GM12878 (cell line): ENCODE measurements around the gene KAT2B. TPM values are rescaled to one million over a fixed set of nuclear protein-coding genes. Genes with fewer than 3 reads are reported as not detected.

ENCODE experiments used
- BMI1 ChIP-seq: fragments of 450-650 bp; IDR thresholded peaks from 2 replicates; pipeline ENCODE4 v1.6.1; 2016; ENCODE audit warnings: mild to moderate bottlenecking, moderate library complexity, borderline replicate concordance
- ELK1 ChIP-seq: IDR thresholded peaks from 2 replicates; pipeline ENCODE4 v1.6.1; 2012; ENCODE audit warnings: low read depth, low read length, improper control_type of control experiment
- FOS ChIP-seq: IDR thresholded peaks from 3 replicates; pipeline ENCODE4 v1.6.1; 2011; ENCODE audit warnings: borderline replicate concordance; ENCODE audit not compliant: insufficient read length; ENCODE audit errors: extremely low read depth
- GATAD2B ChIP-seq: fragments of 450-650 bp; conservative IDR thresholded peaks from 2 replicates; pipeline ENCODE4 v1.6.1; 2017; ENCODE audit warnings: low read depth, mild to moderate bottlenecking, moderate library complexity
- IKZF2 ChIP-seq, 2 experiments: fragments of 450-650 bp; IDR thresholded peaks; 2 replicates each; pipeline ENCODE4 v1.6.1; 2017; ENCODE audit warnings: mild to moderate bottlenecking in 2 of 2, moderate library complexity in 2 of 2
- KAT2A ChIP-seq: conservative IDR thresholded peaks from 2 replicates; pipeline ENCODE4 v1.6.1; 2011; ENCODE audit warnings: low read depth, low read length; ENCODE audit not compliant: control insufficient read depth
- RAD21 ChIP-seq: IDR thresholded peaks from 2 replicates; pipeline ENCODE4 v1.6.1; 2011; ENCODE audit warnings: mild to moderate bottlenecking, low read depth, low read length, moderate library complexity; ENCODE audit not compliant: insufficient read depth
- RAD51 ChIP-seq: fragments of 450-650 bp; IDR thresholded peaks from 2 replicates; pipeline ENCODE4 v1.6.1; 2016; ENCODE audit warnings: moderate library complexity, mild to moderate bottlenecking, inconsistent platforms
- RELA ChIP-seq: fragments of 450-650 bp; IDR thresholded peaks from 2 replicates; pipeline ENCODE4 v1.8.0; 2014; ENCODE audit warnings: borderline replicate concordance; ENCODE audit not compliant: partially characterized antibody
- SIN3A ChIP-seq: IDR thresholded peaks from 2 replicates; pipeline ENCODE4 v1.6.1; 2012; ENCODE audit warnings: low read depth, low read length, improper control_type of control experiment
- SMC3 ChIP-seq: IDR thresholded peaks from 2 replicates; pipeline ENCODE4 v1.6.1; 2011; ENCODE audit warnings: low read length, improper control_type of control experiment, borderline replicate concordance
- SUPT20H ChIP-seq: IDR thresholded peaks from 2 replicates; pipeline ENCODE4 v1.6.1; 2011; ENCODE audit warnings: low read depth, mild to moderate bottlenecking, low read length, moderate library complexity, borderline replicate concordance; ENCODE audit not compliant: control insufficient read depth
- TCF3 ChIP-seq: IDR thresholded peaks from 2 replicates; pipeline ENCODE4 v1.6.1; 2012; ENCODE audit warnings: low read depth, mild to moderate bottlenecking, low read length, borderline replicate concordance; ENCODE audit not compliant: insufficient read depth
- ZNF592 ChIP-seq: fragments of 450-650 bp; IDR thresholded peaks from 2 replicates; pipeline ENCODE4 v1.6.1; 2017; ENCODE audit warnings: mild to moderate bottlenecking, moderate library complexity
- polyA plus RNA-seq, 11 experiments: library from polyadenylated mRNA; depleted of rRNA in 4 of 11; unstranded in 6 of 11; stranded (reverse) in 5 of 11; fragments of >200 nt; fragmentation: Nextera tagmentation in 4 of 11; fragmentation: Illumina TruSeq in 1 of 11; extraction: Ambion mirVana in 4 of 11; extraction: Trizol in 1 of 11; gene quantifications; 1 replicate in 1 of 11; 2 replicates in 10 of 11; pipeline versions ENCODE4 v1.2.1 to v1.2.3, GENCODE V29; 2011 to 2016; ENCODE audit warnings: inconsistent platforms in 2 of 11, missing spikeins in 2 of 11, low read depth in 1 of 11
- total RNA-seq, 4 experiments: library from RNA; depleted of rRNA in 3 of 4; stranded (reverse); fragments of >200 nt in 3 of 4; fragmentation: Illumina TruSeq in 1 of 4; extraction: Trizol in 1 of 4; gene quantifications; 2 replicates each; pipeline versions ENCODE4 v1.2.1 to v1.2.3, GENCODE V29; 2013 to 2021
- TF ChIP-seq, protein P1 (sequence below): fragments of 450-650 bp; IDR thresholded peaks from 2 replicates; pipeline ENCODE4 v1.6.1; 2017; ENCODE audit warnings: antibody characterized with exemption, mild to moderate bottlenecking, moderate library complexity
- TF ChIP-seq, protein P2 (sequence below): IDR thresholded peaks from 2 replicates; pipeline ENCODE4 v1.6.1; 2012; ENCODE audit warnings: low read depth, low read length, improper control_type of control experiment

KAT2B gene
- total and polyA plus RNA-seq, 10 of the 15 experiments (the other 5 are each of a cell fraction or from before 2014, with no cell fraction given): 2.9 to 15.2 (median 10.2) TPM

- TF ChIP-seq TCF3: 0 out of 2 replicates have a peak, but pooled peaks have one; percentile 25
- TF ChIP-seq IKZF2 (IDR thresholded peaks at IDR 0.05): peak; percentile 36 to 42; a peak in 2 of 4 replicates
- no peak for TF ChIP-seq RAD21
- TF ChIP-seq ELK1: no peak
- TF ChIP-seq FOS: no peak
- TF ChIP-seq GATAD2B: no peak
- no peak for TF ChIP-seq SMC3
- no peak for TF ChIP-seq SIN3A
- TF ChIP-seq SUPT20H: no peak
- TF ChIP-seq, protein P1, sequence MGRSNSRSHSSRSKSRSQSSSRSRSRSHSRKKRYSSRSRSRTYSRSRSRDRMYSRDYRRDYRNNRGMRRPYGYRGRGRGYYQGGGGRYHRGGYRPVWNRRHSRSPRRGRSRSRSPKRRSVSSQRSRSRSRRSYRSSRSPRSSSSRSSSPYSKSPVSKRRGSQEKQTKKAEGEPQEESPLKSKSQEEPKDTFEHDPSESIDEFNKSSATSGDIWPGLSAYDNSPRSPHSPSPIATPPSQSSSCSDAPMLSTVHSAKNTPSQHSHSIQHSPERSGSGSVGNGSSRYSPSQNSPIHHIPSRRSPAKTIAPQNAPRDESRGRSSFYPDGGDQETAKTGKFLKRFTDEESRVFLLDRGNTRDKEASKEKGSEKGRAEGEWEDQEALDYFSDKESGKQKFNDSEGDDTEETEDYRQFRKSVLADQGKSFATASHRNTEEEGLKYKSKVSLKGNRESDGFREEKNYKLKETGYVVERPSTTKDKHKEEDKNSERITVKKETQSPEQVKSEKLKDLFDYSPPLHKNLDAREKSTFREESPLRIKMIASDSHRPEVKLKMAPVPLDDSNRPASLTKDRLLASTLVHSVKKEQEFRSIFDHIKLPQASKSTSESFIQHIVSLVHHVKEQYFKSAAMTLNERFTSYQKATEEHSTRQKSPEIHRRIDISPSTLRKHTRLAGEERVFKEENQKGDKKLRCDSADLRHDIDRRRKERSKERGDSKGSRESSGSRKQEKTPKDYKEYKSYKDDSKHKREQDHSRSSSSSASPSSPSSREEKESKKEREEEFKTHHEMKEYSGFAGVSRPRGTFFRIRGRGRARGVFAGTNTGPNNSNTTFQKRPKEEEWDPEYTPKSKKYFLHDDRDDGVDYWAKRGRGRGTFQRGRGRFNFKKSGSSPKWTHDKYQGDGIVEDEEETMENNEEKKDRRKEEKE: no peak
- TF ChIP-seq ZNF592: no peak
- no peak for TF ChIP-seq RAD51
- TF ChIP-seq KAT2A: no peak
- TF ChIP-seq, protein P2, sequence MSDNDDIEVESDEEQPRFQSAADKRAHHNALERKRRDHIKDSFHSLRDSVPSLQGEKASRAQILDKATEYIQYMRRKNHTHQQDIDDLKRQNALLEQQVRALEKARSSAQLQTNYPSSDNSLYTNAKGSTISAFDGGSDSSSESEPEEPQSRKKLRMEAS: no peak
- TF ChIP-seq BMI1: no peak
- no peak for TF ChIP-seq RELA
These were observed 16.7 kb downstream of the KAT2B start (continued) for GRCh38 chr3:20056725-20057611.
